H9 (cell line): ENCODE measurements around the gene PPIF. TPM values are rescaled to one million over a fixed set of nuclear protein-coding genes. Genes with fewer than 3 reads are reported as not detected.

ENCODE experiments used
- DNase-seq: peaks from one replicate; pipeline ENCODE4 v3.0.0-alpha.2; 2017
- H2AFZ ChIP-seq: one replicate; pipeline ENCODE4 v1.6.1; 2013; ENCODE audit warnings: mild to moderate bottlenecking, low read length, control low read depth, moderate library complexity
- H2AK5ac ChIP-seq: 2 replicates; pipeline ENCODE4 v1.6.1; 2013; ENCODE audit warnings: low read length, control low read depth, mixed read lengths; ENCODE audit not compliant: insufficient read length
- H2BK120ac ChIP-seq: one replicate; pipeline ENCODE4 v1.6.1; 2013; ENCODE audit warnings: low read depth, mild to moderate bottlenecking, low read length, control low read depth, inconsistent platforms; ENCODE audit not compliant: poor library complexity, severe bottlenecking
- H2BK12ac ChIP-seq: 2 replicates; pipeline ENCODE4 v1.6.1; 2013; ENCODE audit warnings: low read length, control low read depth, mixed read lengths, low read depth; ENCODE audit not compliant: insufficient read length
- H2BK15ac ChIP-seq: 2 replicates; pipeline ENCODE4 v1.6.1; 2013; ENCODE audit warnings: low read depth, low read length, control low read depth
- H2BK20ac ChIP-seq: one replicate; pipeline ENCODE4 v1.6.1; 2013; ENCODE audit warnings: low read depth, mild to moderate bottlenecking, low read length, control low read depth, inconsistent platforms; ENCODE audit not compliant: poor library complexity, severe bottlenecking
- H2BK5ac ChIP-seq: 2 replicates; pipeline ENCODE4 v1.6.1; 2013; ENCODE audit warnings: low read length, control low read depth, mixed read lengths; ENCODE audit not compliant: insufficient read length
- H3K14ac ChIP-seq: 2 replicates; pipeline ENCODE4 v1.6.1; 2013; ENCODE audit warnings: low read length, control low read depth; ENCODE audit not compliant: insufficient read depth
- H3K18ac ChIP-seq: 2 replicates; pipeline ENCODE4 v1.6.1; 2013; ENCODE audit warnings: low read depth, mild to moderate bottlenecking, mixed read lengths, low read length, control low read depth; ENCODE audit not compliant: insufficient read length
- H3K23ac ChIP-seq: 2 replicates; pipeline ENCODE4 v1.6.1; 2013; ENCODE audit warnings: low read length, control low read depth, mixed read lengths, low read depth; ENCODE audit not compliant: insufficient read length
- H3K23me2 ChIP-seq: 2 replicates; pipeline ENCODE4 v1.6.1; 2013; ENCODE audit warnings: low read depth, mild to moderate bottlenecking, mixed read lengths, low read length, control low read depth; ENCODE audit not compliant: insufficient read length, poor library complexity, severe bottlenecking
- H3K27ac ChIP-seq: 2 replicates; pipeline ENCODE4 v1.5.1; 2013; ENCODE audit warnings: low read length, control low read depth, mixed read lengths, low read depth; ENCODE audit not compliant: insufficient read length
- H3K27me3 ChIP-seq: 2 replicates; pipeline ENCODE4 v1.6.1; 2013; ENCODE audit warnings: low read length, control low read depth, inconsistent platforms; ENCODE audit not compliant: insufficient read depth
- H3K4ac ChIP-seq: 2 replicates; pipeline ENCODE4 v1.6.1; 2013; ENCODE audit warnings: low read depth, mild to moderate bottlenecking, control low read depth, inconsistent platforms, low read length, moderate library complexity
- H3K4me1 ChIP-seq: 2 replicates; pipeline ENCODE4 v1.6.1; 2013; ENCODE audit warnings: low read length, control low read depth, inconsistent platforms; ENCODE audit not compliant: insufficient read depth
- H3K4me2 ChIP-seq: 2 replicates; pipeline ENCODE4 v1.6.1; 2013; ENCODE audit warnings: low read length, control low read depth, mixed read lengths; ENCODE audit not compliant: insufficient read length, insufficient read depth
- H3K56ac ChIP-seq: 2 replicates; pipeline ENCODE4 v1.6.1; 2013; ENCODE audit warnings: low read depth, mild to moderate bottlenecking, mixed read lengths, low read length, control low read depth; ENCODE audit not compliant: insufficient read length
- H3K79me1 ChIP-seq: 2 replicates; pipeline ENCODE4 v1.6.1; 2013; ENCODE audit warnings: low read depth, mild to moderate bottlenecking, moderate library complexity, low read length, control low read depth, inconsistent platforms; ENCODE audit not compliant: insufficient read depth, poor library complexity, severe bottlenecking
- H3K79me2 ChIP-seq: 2 replicates; pipeline ENCODE4 v1.6.1; 2013; ENCODE audit warnings: low read length, control low read depth, inconsistent platforms; ENCODE audit not compliant: insufficient read depth
- H3K9ac ChIP-seq: 2 replicates; pipeline ENCODE4 v1.6.1; 2013; ENCODE audit warnings: low read length, control low read depth, mixed read lengths; ENCODE audit not compliant: insufficient read length; ENCODE audit errors: extremely low read depth
- H3K9me3 ChIP-seq: one replicate; pipeline ENCODE4 v1.6.1; 2013; ENCODE audit warnings: low read depth, low read length, inconsistent platforms; ENCODE audit not compliant: control insufficient read depth
- H3T11ph ChIP-seq: one replicate; pipeline ENCODE4 v1.6.1; 2013; ENCODE audit warnings: mild to moderate bottlenecking, low read length, control low read depth, inconsistent platforms
- H4K20me1 ChIP-seq: one replicate; pipeline ENCODE4 v1.6.1; 2013; ENCODE audit not compliant: control insufficient read depth, insufficient read length, insufficient read depth
- H4K5ac ChIP-seq: 2 replicates; pipeline ENCODE4 v1.6.1; 2013; ENCODE audit warnings: low read depth, mild to moderate bottlenecking, mixed read lengths, low read length, control low read depth; ENCODE audit not compliant: insufficient read length
- H4K8ac ChIP-seq: replicated peaks from 2 replicates; pipeline ENCODE4 v1.6.1; 2013; ENCODE audit warnings: low read length, control low read depth, mixed read lengths, low read depth; ENCODE audit not compliant: insufficient read length
- H4K91ac ChIP-seq: 2 replicates; pipeline ENCODE4 v1.6.1; 2013; ENCODE audit warnings: low read depth, mild to moderate bottlenecking, moderate library complexity, mixed read lengths, low read length, control low read depth; ENCODE audit not compliant: insufficient read length
- H3K27ac Mint-ChIP-seq, 3 experiments: 2 replicates in 2 of 3; 3 replicates in 1 of 3; pipeline ENCODE4 v1.8.0; 2020 to 2021; ENCODE audit warnings: mixed read lengths in 3 of 3, mild to moderate bottlenecking in 1 of 3, moderate library complexity in 1 of 3
- H3K27me3 Mint-ChIP-seq: 2 replicates; pipeline ENCODE4 v1.8.0; 2021; ENCODE audit warnings: low read depth, mild to moderate bottlenecking, moderate library complexity, mixed read lengths
- H3K36me3 Mint-ChIP-seq, 3 experiments: 2 replicates in 2 of 3; 3 replicates in 1 of 3; pipeline ENCODE4 v1.8.0; 2020 to 2021; ENCODE audit warnings: low read depth in 3 of 3, mixed read lengths in 3 of 3; ENCODE audit not compliant: insufficient read depth in 1 of 3
- H3K4me1 Mint-ChIP-seq, 2 experiments: 2 replicates each; pipeline ENCODE4 v1.8.0; 2020; ENCODE audit warnings: mixed read lengths in 2 of 2
- H3K4me3 Mint-ChIP-seq, 2 experiments: 2 replicates in 1 of 2; 3 replicates in 1 of 2; pipeline ENCODE4 v1.8.0; 2020 to 2021; ENCODE audit warnings: mild to moderate bottlenecking in 2 of 2, mixed read lengths in 2 of 2, moderate library complexity in 1 of 2
- H3K9me3 Mint-ChIP-seq, 2 experiments: 2 replicates in 1 of 2; 3 replicates in 1 of 2; pipeline ENCODE4 v1.8.0; 2020; ENCODE audit warnings: mild to moderate bottlenecking in 2 of 2, mixed read lengths in 2 of 2, moderate library complexity in 1 of 2
- CTCF ChIP-seq: fragments of 200-600 bp; sonication (generic); conservative IDR thresholded peaks from 3 replicates; pipeline ENCODE4 v1.8.0; 2021; ENCODE audit warnings: antibody characterized with exemption, mild to moderate bottlenecking
- WGBS: extraction: QIAGEN DNeasy Blood & Tissue Kit; methylation state at CpG from one replicate; pipeline ENCODE4 v1.1.7; 2013; ENCODE audit warnings: missing lambda C conversion rate, low lambda C conversion rate, mixed read lengths; ENCODE audit not compliant: insufficient read length; ENCODE audit errors: extremely low coverage; 5-methylcytosine and 5-hydroxymethylcytosine counted together
- total RNA-seq: library from RNA; stranded (reverse); gene quantifications from 2 replicates; pipeline ENCODE4 v1.2.1, GENCODE V29; 2021

The PPIF gene
- total RNA-seq, 1 experiment from 2014 or later = 79.7 TPM

GRCh38 chr10:79320316-79320715, 27.0 kb upstream of the PPIF start:
- H3K4me2 ChIP-seq = no peak overlapping the region
- no peak overlapping the region for H2BK15ac ChIP-seq
- H3K4me1 ChIP-seq = peaks cover 10% of the 10 kb centered on the region; the same call in 1 of the 2 replicates
- H2BK20ac ChIP-seq = no peak overlapping the region
- H4K91ac ChIP-seq = no peak overlapping the region
- no peak overlapping the region for H4K5ac ChIP-seq
- no peak overlapping the region for H3K56ac ChIP-seq
- Mint-ChIP-seq H3K27me3 (peaks cover 17% of the 10 kb centered on the region), H3K4me3 (no peak overlapping the region), H3K27ac (peak overlapping the region in 1 of 3 experiments; percentile 68; a peak in 1 of 7 replicates), H3K4me1 (peaks cover 26% of the 10 kb centered on the region in 2 experiments), H3K36me3 (peaks cover 0 to 5% (median 0%) of the 10 kb centered on the region in 3 experiments; a peak in 2 of 7 replicates), H3K9me3 (peaks cover 4 to 9% of the 10 kb centered on the region in 2 experiments; a peak in 4 of 5 replicates)
- no peak overlapping the region for H2BK12ac ChIP-seq
- H3K23ac ChIP-seq = no peak overlapping the region
- no peak for DNase-seq
- no peaks in the 10 kb centered on the region for H4K20me1 ChIP-seq
- no peak overlapping the region for H4K8ac ChIP-seq
- no peak overlapping the region for H3K18ac ChIP-seq
- H3K27me3 ChIP-seq = no peaks in the 10 kb centered on the region
- no peak overlapping the region for H2BK5ac ChIP-seq
- H3K9ac ChIP-seq = no peak overlapping the region
- no peaks in the 10 kb centered on the region for H3K79me1 ChIP-seq
- H2BK120ac ChIP-seq = no peak overlapping the region
- no peak overlapping the region for H3K4ac ChIP-seq
- no peak overlapping the region for H3K27ac ChIP-seq
- no CpG with 5 or more reads among the region's 2 CpGs for WGBS
- H3K79me2 ChIP-seq = no peaks in the 10 kb centered on the region
- H2AK5ac ChIP-seq = no peak overlapping the region
- TF ChIP-seq CTCF = no peak
- H2AFZ ChIP-seq = no peak overlapping the region
- H3K9me3 ChIP-seq = no peaks in the 10 kb centered on the region
- no peak overlapping the region for H3T11ph ChIP-seq
- no peak overlapping the region for H3K14ac ChIP-seq
- H3K23me2 ChIP-seq = no peaks in the 10 kb centered on the region
